Sciatic nerve (tissue), 2 donors: ENCODE measurements around the gene RPS6KA5. TPM values are rescaled to one million over a fixed set of nuclear protein-coding genes. Genes with fewer than 3 reads are reported as not detected.
"Not testable (repeated sequence)": the region's sequence is repeated elsewhere in the genome, so short reads cannot be mapped to it uniquely, and the experiment has no call there.

Experiments used
- ATAC-seq: fragments of 200-7000 bp; cut with Tn5 transposase; one replicate; pipeline ENCODE4 v1.9.1; 2020; ENCODE audit warnings: mild to moderate bottlenecking, moderate library complexity
- DNase-seq: peaks from one replicate; pipeline ENCODE4 v3.0.0-alpha.2; 2020; ENCODE audit warnings: low spot score
- intact Hi-C: fragments of 100-400 bp; cut with DNase I; formaldehyde crosslinking; loops from one replicate; pipeline ENCODE4 v1.14.2; 2022
- total RNA-seq: library from RNA; stranded (reverse); fragmentation: NEBNext Ultra II Directional; extraction: Animal tissue kit (Norgen Biotek cat#: 25700); gene quantifications from one replicate; pipeline ENCODE4 v1.2.1, GENCODE V29; 2021
- donor health status: DM: no; HTN: no; CAD: no.
- donor health status: DM: no; HTN: no; CAD: no.

RPS6KA5 gene
- total RNA-seq, 1 donor from 2014 or later, result 30.4 TPM

- ATAC-seq (no peak), DNase-seq (no peak)
- intact Hi-C loops, result loop anchor here (5.0 kb wide), 1 partner anchor 853 kb away; no protein-coding TSS in a partner anchor
Observed at GRCh38 chr14:91004987-91005386, 55.5 kb downstream of the RPS6KA5 start.

- ATAC-seq, result no peak
- no peak for DNase-seq
- intact Hi-C loops, result no loop called here
Observed at GRCh38 chr14:90999299-90999698, 61.1 kb downstream of the RPS6KA5 start.

DNA sequence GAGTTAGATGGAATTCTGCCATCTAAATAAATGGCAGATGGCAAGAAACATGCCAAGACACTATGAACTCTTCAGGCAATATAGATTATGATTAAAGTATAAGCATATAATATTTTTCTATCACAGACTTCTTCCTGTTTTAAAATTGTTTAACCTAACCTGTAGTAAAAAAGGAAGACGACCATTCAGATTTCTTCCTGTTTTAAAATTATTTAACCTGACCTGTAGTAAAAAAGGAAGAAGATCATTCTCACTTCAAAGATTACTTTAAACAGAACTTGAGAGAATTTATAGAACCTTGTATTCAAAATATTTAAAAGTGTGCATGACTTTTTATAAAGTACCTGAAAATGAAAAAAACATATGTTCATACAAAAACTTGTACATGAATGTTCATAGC lies 63.5 kb downstream of the RPS6KA5 start:
- DNase-seq, result no peak
- ATAC-seq, result no peak
- intact Hi-C loops, result no loop called here

DNA sequence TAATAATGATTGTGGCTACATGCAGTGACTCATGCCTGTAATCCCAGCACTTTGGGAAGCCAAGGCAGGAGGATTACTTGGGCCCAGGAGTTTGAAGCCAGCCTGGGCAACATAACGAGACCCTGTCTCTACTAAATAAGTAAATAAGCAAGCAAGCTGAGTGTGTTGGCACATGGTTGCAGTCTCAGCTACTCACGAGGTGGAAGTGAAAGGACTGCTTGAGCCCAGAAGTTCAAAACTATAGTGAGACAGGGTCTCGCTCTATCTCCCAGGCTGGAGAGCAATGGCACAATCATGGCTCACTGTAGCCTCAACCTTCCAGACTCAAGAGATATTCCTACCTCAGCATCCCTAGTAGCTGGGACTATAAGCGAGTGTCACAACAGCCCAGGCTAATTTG lies 64.7 kb downstream of the RPS6KA5 start:
- intact Hi-C loops, result no loop called here
- no peak for ATAC-seq

GRCh38 chr14:90993792-90994191 lies 66.6 kb downstream of the RPS6KA5 start:
- DNase-seq, result no peak
- ATAC-seq, result no peak
- intact Hi-C loops, result no loop called here

More for the DNA sequence above, 64.7 kb downstream of the RPS6KA5 start:
- DNase-seq, result no peak

GRCh38 chr14:90991690-90992443 lies 68.6 kb downstream of the RPS6KA5 start:
- ATAC-seq, result no peak
- intact Hi-C loops, result no loop called here
- DNase-seq, result no peak

GRCh38 chr14:90990141-90990540 lies 70.3 kb downstream of the RPS6KA5 start:
- intact Hi-C loops, result no loop called here
- ATAC-seq, result no peak
- DNase-seq, result no peak

DNA sequence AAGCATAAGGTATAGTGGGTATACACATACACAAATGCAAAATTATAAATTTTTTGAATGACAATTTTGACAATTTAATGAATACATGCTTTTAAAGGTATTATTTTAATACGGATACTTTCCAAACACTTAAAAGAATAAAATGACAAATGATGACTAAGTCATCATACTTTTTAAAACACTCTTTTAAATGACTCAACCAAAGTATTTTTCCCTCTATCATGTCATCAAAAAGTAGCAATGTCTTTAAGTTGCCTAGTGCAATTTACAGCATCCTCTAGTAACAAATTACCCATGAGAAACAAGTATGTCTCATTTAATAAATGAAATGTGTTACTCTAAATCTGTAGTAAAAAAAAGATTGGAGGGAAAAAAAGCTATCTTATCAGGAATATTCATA lies 73.3 kb downstream of the RPS6KA5 start:
- intact Hi-C loops, result no loop called here
- ATAC-seq, result no peak
- DNase-seq, result no peak

DNA sequence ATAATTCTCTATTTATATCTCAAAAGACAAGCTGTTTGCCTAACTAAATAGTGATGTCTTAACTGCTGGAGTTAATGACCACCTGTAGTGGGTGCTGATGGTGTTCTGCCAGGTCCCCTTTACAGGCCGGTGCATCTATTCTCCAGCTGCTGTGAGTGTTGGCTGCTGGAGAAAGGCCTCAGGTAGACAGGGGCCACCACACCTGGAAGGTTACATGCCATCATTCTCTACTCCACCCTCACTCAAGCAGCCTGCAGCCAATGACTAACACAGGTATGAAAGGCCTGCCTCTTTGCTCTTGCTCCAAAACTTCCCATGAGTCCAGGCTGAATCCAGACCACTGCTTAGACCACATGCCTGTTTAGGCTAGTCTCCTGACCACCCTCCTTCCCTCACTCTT lies 73.9 kb downstream of the RPS6KA5 start:
- intact Hi-C loops, result no loop called here
- ATAC-seq (no peak), DNase-seq (no peak)

DNA sequence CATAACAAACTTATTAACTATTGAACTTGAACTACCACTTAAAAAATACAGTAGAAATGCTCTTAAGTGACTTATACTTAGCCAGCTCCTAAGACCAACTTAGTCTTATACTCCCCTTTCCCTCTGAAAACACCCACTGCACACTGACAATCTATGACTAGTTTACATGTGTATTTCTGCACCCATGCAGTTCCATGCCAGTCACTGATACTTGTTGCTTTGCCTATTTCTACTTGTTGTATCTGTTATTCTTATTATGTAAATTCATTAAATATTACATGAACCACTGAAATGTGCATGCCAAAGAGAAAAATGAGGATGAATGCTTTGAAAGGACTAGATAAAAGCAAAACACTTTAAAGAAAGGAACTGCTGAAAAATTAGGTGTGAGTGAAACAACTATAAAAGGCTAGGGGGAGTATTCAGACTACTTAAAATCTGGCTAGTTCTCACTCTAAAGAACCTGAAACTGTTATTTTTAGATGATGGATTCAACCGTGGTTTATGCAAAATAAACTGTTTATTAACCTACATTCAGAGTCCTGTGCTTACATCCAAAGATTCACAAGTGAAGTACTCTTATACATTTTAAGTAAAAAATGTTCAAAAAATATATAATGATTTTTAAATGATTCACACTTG lies 74.7 kb downstream of the RPS6KA5 start:
- intact Hi-C loops, result no loop called here
- ATAC-seq, result no peak
- no peak for DNase-seq

DNA sequence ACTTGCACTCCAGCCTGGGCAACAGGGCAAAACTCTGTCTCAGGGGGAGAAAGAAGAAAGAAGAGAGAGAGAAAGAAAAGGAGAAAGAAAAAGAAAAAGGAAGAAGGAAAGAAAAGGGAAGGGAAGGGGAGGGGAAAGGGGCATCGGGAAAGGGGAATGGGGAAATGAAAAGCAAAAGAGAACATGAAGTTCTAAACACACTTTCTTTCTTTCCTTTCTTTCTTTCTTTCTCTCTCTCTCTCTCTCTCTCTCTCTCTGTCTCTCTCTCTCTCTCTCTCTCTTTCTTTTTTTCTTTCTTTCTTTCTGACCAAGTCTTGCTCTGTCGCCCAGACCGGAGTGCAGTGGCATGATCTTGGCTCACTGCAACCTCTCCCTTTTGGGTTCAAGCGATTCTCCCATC lies 76.9 kb downstream of the RPS6KA5 start:
- intact Hi-C loops, result no loop called here
- DNase-seq (no peak), ATAC-seq (no peak)

- intact Hi-C loops, result no loop called here
- no peak for DNase-seq
- ATAC-seq, result no peak
Observed at GRCh38 chr14:90981636-90982035, 78.8 kb downstream of the RPS6KA5 start.

DNA sequence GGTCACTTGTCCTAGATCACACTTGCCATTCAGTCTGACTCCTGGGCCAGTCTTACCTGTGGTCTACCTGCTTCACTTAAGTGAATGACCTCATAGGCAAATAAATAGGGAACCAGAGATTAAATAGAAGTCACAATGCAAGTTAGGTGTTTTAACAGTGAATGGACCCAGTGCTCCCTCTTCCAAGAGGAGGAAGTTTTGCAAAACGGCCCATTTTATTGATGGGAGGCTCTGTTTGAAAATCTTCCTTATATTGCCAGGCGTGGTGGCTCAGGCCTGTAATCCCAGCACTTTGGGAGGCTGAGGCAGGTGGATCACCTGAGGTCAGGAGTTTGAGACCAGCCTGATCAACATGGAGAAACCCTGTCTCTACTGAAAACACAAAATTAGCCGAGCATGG lies 79.8 kb downstream of the RPS6KA5 start:
- DNase-seq, ATAC-seq, intact Hi-C loops: not testable (repeated sequence)

DNA sequence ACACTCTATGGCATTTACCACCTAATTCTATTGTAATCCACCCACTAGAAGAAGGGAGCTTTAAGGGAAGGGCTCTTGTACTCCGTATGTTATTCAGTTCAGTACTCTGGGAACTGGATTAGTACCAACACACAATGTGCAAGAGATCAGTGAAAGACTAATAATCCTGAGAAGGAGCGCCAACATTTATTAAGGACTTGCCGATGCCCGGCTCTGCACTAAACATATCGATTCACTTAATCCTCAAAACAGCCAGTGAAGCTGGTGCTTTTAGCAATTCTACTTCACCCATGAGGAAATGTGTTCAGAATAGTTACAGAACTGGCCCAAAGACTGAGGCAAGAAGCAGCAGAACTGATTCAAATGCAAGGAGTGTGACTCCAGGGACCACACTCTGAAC lies 80.9 kb downstream of the RPS6KA5 start:
- ATAC-seq (no peak), DNase-seq (no peak)
- intact Hi-C loops, result no loop called here

GRCh38 chr14:90976101-90976500 lies 84.3 kb downstream of the RPS6KA5 start:
- intact Hi-C loops, result no loop called here
- no peak for ATAC-seq
- DNase-seq, result no peak

DNA sequence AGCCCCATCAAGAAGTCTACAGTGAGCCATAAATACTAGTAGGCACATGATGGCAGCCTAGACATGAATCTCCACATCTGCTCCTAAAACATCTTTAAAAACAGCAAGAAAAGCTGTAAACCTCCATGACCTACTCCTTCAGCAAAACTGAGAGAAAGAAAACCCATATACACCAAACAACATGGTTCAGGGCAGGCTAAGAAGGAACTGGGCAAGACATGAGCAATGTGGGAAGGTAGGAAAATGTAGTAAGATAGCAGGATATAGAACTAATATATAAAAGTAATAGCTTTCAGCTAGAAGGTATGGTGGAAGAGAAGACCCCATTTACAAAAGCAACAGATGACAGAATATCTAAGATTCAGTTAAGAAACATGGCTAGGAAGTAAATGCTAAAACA lies 88.8 kb downstream of the RPS6KA5 start:
- no peak for ATAC-seq
- intact Hi-C loops, result no loop called here
- no peak for DNase-seq

GRCh38 chr14:90970167-90970600 lies 90.3 kb downstream of the RPS6KA5 start:
- intact Hi-C loops, result no loop called here
- DNase-seq (no peak), ATAC-seq (no peak)

DNA sequence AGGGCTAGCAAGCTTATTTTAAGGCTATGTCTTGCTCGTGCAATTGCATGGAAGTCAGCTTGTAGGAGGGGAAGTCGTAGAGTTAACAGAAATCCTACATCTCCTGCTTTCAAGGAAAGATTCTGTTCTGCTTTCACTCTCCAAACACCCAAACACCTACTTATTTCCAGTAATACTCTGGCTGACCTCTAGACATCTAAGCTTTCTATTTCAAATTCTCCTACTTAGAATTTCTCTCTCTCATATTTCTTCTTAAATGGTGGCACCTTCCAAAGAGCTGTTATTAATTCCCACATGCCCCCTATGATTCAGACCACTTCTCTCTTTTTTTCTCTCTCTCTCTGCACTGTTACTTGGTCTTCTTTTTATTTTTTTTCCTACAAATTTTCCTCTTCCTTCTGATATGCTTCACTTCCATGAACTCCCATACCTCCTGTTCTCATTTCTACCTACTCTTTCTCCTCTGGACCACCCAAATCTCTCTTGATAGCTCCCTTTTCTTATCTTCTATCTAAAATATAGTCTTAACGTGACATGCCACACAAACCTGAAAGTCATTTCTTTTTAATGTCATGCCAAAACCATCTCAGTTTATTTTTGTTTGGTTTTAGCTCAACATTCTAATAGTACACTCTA lies 90.8 kb downstream of the RPS6KA5 start:
- DNase-seq, result no peak
- no peak for ATAC-seq
- intact Hi-C loops, result no loop called here

DNA sequence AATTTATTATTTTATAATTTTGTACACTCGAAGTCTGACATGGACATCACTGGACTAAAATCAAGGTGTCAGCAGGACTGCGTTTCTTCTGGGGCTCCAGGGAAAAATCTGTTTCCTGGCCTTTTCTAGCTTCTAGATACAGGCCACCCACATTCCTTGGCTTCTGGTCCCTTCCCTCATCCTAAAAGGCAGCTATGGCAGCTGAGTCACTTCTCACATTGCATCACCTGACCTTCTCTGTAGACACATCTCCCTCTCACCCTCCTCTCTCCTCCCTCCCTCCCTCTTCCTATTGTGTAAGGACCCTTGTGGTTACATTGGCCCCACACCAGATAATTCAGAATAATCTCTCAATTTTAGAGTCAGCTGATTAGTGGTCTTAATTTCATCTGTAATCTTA lies 92.4 kb downstream of the RPS6KA5 start:
- intact Hi-C loops, result no loop called here
- DNase-seq, result no peak
- ATAC-seq, result no peak

- ATAC-seq, result no peak
Observed at GRCh38 chr14:90966493-90966892, 93.9 kb downstream of the RPS6KA5 start.

More at GRCh38 chr14:90966493-90966892, 93.9 kb downstream of the RPS6KA5 start:
- intact Hi-C loops, result no loop called here
- no peak for DNase-seq
